GM03348 (cell line): ENCODE data around the gene POGLUT2.

Experiments
- DNase-seq: peaks from one replicate; pipeline ENCODE4 v3.0.0; 2012; ENCODE audit warnings: low spot score

The POGLUT2 gene

GRCh38 chr13:102798581-102799425 is at the start of gene POGLUT2, which contains the start of gene BIVM:
POGLUT2 (minus strand) TSS chr13:102798976; CDS start chr13:102798670, 306 bp downstream.
BIVM (plus strand) TSS chr13:102799119; CDS start chr13:102807268, 8,149 bp downstream.
- peak; percentile 96 for DNase-seq

- DNase-seq: peak; percentile 47
Observed at GRCh38 chr13:102847272-102848234, 48.8 kb upstream of the POGLUT2 start.

- DNase-seq: peak; percentile 50
Observed at GRCh38 chr13:102846261-102847015, 47.7 kb upstream of the POGLUT2 start.

- DNase-seq: peak; percentile 88
Observed at GRCh38 chr13:102845630-102846260, 47.0 kb upstream of the POGLUT2 start, which contains the start of gene ERCC5. ERCC5 (plus strand) TSS chr13:102846032; CDS start chr13:102846267, 235 bp downstream.

GRCh38 chr13:102845289-102845629 is 46.5 kb upstream of the POGLUT2 start:
- DNase-seq: no peak

GRCh38 chr13:102839462-102839861 is 40.7 kb upstream of the POGLUT2 start:
- peak; percentile 28 for DNase-seq

- DNase-seq: no peak
Observed at GRCh38 chr13:102838982-102839381, 40.2 kb upstream of the POGLUT2 start.

GRCh38 chr13:102838273-102838672 is 39.5 kb upstream of the POGLUT2 start:
- DNase-seq: no peak

GRCh38 chr13:102836471-102836870 is 37.7 kb upstream of the POGLUT2 start:
- DNase-seq: no peak

GRCh38 chr13:102830646-102831045 is 31.9 kb upstream of the POGLUT2 start:
- DNase-seq: peak; percentile 32

- DNase-seq: peak; percentile 84
Observed at GRCh38 chr13:102825921-102826706, 27.3 kb upstream of the POGLUT2 start.

- no peak for DNase-seq
Observed at GRCh38 chr13:102825400-102825799, 26.6 kb upstream of the POGLUT2 start.

- DNase-seq: no peak
Observed at GRCh38 chr13:102817907-102818306, 19.1 kb upstream of the POGLUT2 start.

GRCh38 chr13:102817241-102817640 is 18.5 kb upstream of the POGLUT2 start:
- DNase-seq: no peak

- no peak for DNase-seq
Observed at GRCh38 chr13:102816708-102817107, 17.9 kb upstream of the POGLUT2 start.

- no peak for DNase-seq
Observed at GRCh38 chr13:102815788-102816187, 17.0 kb upstream of the POGLUT2 start.

- DNase-seq: no peak
Observed at GRCh38 chr13:102814793-102815192, 16.0 kb upstream of the POGLUT2 start.

GRCh38 chr13:102814025-102814607 is 15.3 kb upstream of the POGLUT2 start:
- no peak for DNase-seq

GRCh38 chr13:102812611-102813287 is 14.0 kb upstream of the POGLUT2 start:
- DNase-seq: peak; percentile 50
